SW 1271 (cell line): ENCODE measurements around the gene KRT83.

Source experiments
- DNase-seq, 2 experiments: peaks; one replicate each; lab custom pipeline; 2025; lab: John Stamatoyannopoulos, UW

KRT83 gene

DNA sequence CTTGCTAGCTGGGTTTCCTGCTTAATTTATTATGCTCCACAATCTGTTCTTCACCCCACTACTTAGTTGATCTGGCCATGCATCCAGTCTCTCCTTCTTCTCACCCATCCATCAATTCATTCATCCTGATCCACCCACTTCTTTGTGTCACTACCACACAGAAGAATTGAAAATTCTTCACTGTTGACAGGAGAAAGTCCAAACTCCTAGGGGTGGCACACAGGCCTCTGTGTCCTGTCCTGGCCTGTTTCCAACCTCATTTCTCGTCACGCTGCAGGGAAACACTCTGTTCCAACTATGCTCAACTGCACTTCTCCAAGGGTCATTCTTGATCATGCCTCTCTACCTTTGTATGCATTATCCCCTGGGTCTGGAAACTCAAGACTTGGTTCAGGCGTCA is 10.6 kb upstream of the KRT83 start:
- no peak for DNase-seq

DNA sequence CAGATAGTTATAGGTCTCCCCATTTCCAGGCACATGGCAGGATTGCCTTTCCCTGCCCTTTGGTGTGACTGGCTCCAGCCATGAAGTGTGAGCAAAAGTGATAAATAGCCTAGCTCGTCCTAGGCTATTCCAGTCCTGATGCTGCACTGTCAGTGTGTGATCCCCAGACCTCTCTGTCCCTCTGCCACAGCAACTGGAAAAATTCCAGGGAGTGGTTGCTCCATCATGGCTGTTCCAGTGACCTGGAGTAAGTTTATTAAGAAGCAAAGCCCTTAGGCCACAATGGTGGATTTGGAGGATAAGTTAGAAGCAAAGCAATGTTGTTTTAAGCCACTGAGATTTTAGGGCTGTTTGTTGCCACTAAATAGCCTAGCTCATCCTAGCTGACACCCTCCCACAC is 9.8 kb upstream of the KRT83 start:
- no peak for DNase-seq

GRCh38 chr12:52327830-52328500 is 6.8 kb upstream of the KRT83 start:
- no peak for DNase-seq

GRCh38 chr12:52327052-52327829 is 6.0 kb upstream of the KRT83 start:
- peak; percentile 84 to 95 for DNase-seq

DNA sequence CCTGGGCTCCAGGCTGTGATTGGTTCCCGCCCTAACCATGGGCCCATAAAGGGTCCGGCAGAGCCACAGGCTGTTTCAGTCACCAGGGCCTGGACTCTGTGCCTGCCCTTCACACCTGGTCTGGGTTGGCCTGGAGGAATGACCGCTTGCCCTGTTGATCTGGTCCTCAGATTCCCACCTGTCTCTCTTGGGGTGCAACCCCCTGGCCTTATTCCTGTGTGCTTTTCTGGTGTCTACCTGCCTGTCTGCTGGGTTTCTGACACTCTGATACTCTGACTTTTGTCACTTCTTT is 2.9 kb upstream of the KRT83 start:
- no peak for DNase-seq

DNA sequence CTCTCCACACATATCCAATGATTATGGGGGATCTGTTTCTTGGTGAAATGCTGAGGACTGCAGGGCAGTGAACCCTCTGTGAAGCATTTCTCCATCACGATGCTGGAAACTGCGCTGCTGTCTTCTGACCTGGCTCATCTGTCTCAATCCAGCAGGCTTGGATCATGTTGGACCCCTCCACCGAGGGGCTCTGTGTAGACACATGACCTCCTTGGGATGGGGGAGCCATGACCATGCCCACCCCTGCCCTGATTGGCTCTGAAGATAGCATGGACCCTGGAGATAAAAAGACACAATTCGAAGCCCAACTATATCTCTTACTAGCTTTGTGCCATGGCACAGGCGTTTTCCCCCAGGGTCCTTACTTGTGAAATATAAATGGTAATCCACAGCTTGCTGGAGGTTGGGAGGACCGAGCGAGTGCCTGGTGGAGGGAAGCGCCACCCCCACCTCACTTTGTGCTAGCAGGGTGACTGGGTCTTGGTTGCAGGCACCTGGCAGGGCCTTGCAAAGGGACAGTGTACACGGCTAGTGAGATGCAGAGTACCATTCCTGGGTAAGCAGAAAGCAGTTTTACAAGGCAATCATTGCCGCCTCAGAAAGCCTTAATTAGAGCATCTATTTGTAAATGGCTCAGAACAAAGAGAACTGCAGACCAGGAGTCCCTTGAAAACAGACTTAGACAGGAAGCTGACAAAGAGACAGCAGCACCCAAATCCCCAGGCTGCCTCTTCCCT is 2.4 kb upstream of the KRT83 start:
- no peak for DNase-seq

- DNase-seq = no peak
These were observed 1.8 kb upstream of the KRT83 start for GRCh38 chr12:52323001-52323400.

GRCh38 chr12:52322069-52322468 is 871 bp upstream of the KRT83 start:
- DNase-seq = no peak

DNA sequence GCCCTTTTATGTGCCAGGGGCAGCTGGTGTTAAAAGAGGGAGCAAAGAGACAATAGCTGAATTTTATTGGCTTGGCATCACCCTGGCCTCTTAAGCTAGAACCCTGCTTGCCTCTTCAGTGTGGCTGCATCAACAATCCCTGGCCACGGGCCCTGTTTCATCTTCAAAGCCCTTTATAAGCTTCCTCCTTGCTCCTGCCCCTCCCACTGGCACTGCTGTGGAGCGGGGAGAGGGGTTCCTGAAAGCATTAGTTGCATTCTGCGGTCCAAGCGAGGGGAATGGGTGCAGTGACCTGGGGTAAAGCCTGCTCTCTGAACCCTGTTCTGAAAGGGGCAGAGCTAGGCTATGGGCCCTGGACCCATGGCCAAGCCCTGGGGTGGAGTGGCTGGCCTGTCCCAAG is 220 bp upstream of the KRT83 start:
- DNase-seq = no peak

DNA sequence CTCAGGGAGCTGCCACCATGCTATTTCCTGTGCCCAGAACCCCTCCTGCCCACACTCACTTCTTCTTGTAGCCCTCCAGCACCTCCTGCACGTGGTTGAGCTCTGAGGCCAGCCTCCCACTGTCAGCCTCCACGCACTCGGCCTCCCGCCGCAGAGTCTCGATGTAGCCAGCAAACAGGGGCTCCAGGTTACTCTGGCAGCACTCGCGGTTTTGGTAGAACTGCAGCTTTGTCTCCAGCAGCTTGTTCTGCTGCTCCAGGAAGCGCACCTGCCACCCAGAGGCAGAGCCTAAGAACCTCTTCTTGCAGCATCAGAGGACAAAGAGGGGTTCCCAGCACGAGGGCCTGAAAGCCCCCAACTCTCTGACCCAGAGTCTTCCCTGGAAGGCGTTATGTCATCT is 2.1 kb downstream of the KRT83 start:
- no peak for DNase-seq

DNA sequence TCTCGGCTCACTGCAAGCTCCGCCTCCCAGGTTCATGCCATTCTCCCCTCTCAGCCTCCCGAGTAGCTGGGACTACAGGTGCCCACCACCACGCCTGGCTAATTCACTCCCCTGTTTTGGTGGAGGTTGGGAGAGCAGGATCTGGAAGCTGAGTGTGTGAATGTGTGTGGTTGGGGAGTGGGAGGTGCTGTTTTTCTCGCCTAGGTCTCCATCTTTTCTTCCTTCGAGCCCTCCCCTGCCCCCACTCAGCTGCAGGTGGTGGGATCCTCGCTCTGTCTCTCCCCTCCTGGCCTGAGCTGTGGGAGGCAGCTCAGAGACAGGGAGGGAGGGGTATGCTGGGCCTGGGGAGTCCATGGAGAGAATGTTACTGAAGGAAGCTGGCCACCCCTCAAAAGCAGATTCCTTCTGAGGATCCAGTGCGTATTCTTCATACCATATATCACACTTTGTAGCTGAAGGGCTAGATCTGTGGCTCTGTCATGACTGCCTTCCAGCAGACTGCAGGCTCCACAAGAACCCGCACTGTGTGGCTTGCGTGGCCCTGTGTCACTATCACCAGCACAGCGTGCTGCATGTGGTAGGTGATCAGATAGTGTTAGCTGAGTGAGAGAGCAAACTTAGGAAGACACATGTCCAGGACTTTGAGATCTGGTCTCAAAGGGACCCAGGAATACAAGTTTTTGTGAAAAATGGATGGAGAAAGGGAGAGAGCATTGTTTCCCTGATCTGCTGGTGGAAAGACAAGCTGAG is 2.8 kb downstream of the KRT83 start:
- DNase-seq = no peak

GRCh38 chr12:52317468-52318052 is 3.6 kb downstream of the KRT83 start:
- DNase-seq = no peak

GRCh38 chr12:52316701-52317100 is 4.5 kb downstream of the KRT83 start:
- DNase-seq = no peak

DNA sequence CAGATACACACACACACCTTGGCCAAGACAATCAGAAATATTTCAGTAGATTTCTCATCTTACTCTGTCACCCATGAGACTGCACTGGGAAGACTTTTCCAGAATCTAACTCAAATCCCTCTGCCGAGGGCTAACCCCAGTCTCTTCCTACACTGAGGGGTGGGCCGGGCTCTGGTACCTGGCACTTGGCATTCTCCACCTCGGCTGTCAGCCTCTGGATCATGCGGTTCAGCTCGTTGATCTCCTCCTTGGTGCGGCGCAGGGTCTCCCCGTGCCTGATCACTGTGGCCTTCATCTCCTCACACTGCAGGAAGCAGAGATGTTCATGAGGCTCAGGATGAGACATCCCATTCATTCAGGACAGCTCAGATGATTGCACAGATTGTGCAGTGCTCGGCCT is 4.9 kb downstream of the KRT83 start:
- DNase-seq = no peak

DNA sequence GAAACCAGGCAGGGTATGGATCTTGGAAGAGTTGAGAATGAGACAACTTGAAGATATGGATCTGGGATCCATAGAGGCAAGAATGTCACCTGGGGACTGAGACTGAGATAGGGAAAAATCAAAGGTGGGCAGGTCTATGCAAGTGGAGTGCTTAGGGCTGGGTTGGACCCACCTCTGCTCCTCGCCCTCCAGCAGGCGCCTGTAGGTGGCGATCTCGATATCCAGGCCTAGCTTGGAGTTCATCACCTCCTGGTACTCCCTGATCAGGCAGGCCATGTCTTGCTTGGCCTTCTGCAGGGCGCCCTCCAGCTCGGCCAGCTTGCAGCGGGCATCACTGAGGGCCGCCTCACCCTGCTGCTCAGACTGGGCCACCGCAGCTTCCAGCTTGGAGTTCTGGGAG is 5.5 kb downstream of the KRT83 start:
- DNase-seq = peak in 1 of 2 experiments; percentile 18

- no peak for DNase-seq
These were observed 6.7 kb downstream of the KRT83 start for GRCh38 chr12:52314511-52314910.

DNA sequence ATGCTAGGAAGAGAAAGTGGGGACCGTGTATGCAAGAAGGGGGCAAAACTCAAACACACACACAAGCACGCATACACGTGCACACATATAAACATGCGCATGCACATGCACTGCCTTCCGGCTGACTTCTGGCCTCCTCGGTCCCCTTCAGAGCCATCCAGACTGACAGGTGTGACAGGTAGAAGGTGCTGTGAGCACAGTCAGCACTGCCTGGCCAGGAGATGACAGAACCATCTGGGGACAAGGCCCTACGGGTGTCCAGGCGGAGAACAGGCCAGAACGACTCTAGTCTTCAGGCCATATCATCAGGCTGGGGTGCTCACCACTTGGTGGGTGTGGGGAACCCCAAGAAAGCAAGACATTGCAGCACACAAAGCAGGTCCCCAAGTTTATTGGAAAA is 7.3 kb downstream of the KRT83 start:
- DNase-seq = no peak

- DNase-seq = no peak
These were observed 7.7 kb downstream of the KRT83 start for GRCh38 chr12:52313461-52313860.

DNA sequence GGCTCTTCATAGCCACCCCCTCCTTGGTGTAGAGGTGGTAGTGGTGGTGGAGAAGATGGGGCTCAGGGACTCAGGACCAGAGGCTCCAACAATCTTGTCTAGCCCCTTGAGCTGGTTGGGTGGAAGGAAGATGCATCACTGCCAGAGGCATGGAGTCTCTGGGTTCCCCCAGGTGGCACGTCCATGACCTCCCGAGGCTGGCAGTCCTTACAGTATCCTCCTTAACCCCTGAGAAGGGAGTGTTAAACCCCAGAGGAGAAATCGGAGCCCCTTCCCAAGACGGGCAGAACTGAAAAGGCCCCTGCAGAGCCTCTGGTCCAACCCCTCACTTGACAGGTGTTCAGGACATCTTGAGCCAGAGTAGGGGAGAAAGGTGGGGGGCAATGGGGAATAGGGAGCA is 9.1 kb downstream of the KRT83 start:
- DNase-seq = no peak

DNA sequence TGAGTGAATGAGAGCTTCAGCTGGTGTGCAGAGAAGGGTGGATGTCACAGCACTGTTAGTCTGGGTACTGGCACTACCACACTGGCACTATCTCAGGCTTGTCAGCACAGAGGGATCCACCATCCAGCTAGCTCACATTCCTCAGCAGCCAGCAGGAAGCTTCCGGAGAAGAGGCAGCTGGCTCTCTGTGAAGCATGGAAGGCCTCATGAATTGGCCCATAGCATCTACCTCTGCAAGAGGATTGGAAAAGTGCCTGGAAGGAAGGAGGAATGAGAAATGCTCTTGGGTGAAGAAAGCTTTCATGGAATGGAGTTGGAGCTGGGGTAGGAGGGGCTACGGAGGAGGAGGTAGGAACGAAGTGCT is 9.9 kb downstream of the KRT83 start:
- no peak for DNase-seq

- no peak for DNase-seq
These were observed 10.4 kb downstream of the KRT83 start for GRCh38 chr12:52310622-52311284.
